DOHH2 (cell line): ENCODE results near the gene POU2F3.

Experiments
- H3F3A ChIP-seq: fragments of 200-600 bp; sonication (generic), shearing (Covaris generic); 2 replicates; pipeline ENCODE4 v1.6.0; 2016; ENCODE audit warnings: antibody characterized with exemption, mild to moderate bottlenecking; ENCODE audit not compliant: control insufficient read depth, insufficient read depth
- H3K27ac ChIP-seq: fragments of 200-600 bp; sonication (generic); 2 replicates; pipeline ENCODE4 v1.5.1; 2014; ENCODE audit warnings: low read depth, mild to moderate bottlenecking, low read length, moderate library complexity
- H3K27me3 ChIP-seq: fragments of 200-600 bp; sonication (generic); 2 replicates; pipeline ENCODE4 v1.6.1; 2014; ENCODE audit warnings: mild to moderate bottlenecking, low read length, mixed read lengths; ENCODE audit not compliant: control insufficient read depth
- H3K36me3 ChIP-seq: fragments of 200-600 bp; sonication (generic); 2 replicates; pipeline ENCODE4 v1.6.1; 2014; ENCODE audit warnings: mild to moderate bottlenecking, low read length, moderate library complexity, mixed read lengths; ENCODE audit not compliant: control insufficient read depth
- H3K4me1 ChIP-seq: fragments of 200-600 bp; sonication (generic); 2 replicates; pipeline ENCODE4 v1.6.1; 2014; ENCODE audit warnings: mild to moderate bottlenecking, low read length, mixed read lengths; ENCODE audit not compliant: control insufficient read depth
- H3K4me2 ChIP-seq: fragments of 200-600 bp; sonication (generic); 2 replicates; pipeline ENCODE4 v1.6.0; 2014; ENCODE audit warnings: mild to moderate bottlenecking, low read length, moderate library complexity
- H3K4me3 ChIP-seq: fragments of 200-600 bp; sonication (generic); 2 replicates; pipeline ENCODE4 v1.5.1; 2014; ENCODE audit warnings: mild to moderate bottlenecking, low read length, mixed read lengths
- H3K79me2 ChIP-seq: fragments of 200-600 bp; sonication (generic); 2 replicates; pipeline ENCODE4 v1.6.1; 2014; ENCODE audit warnings: mild to moderate bottlenecking, low read length, mixed read lengths; ENCODE audit not compliant: control insufficient read depth
- H3K9me2 ChIP-seq: fragments of 200-600 bp; sonication (generic); replicated peaks from 2 replicates; pipeline ENCODE4 v1.6.1; 2014; ENCODE audit warnings: mild to moderate bottlenecking, low read length, mixed read lengths; ENCODE audit not compliant: control insufficient read depth
- H3K9me3 ChIP-seq: fragments of 200-600 bp; sonication (generic); 2 replicates; pipeline ENCODE4 v1.6.1; 2014; ENCODE audit warnings: antibody characterized with exemption, low read length, mixed read lengths; ENCODE audit not compliant: control insufficient read depth, insufficient read depth
- H4K20me1 ChIP-seq: fragments of 200-600 bp; sonication (generic); 2 replicates; pipeline ENCODE4 v1.6.0; 2014; ENCODE audit warnings: low read depth, mild to moderate bottlenecking, antibody characterized with exemption, low read length, moderate library complexity; ENCODE audit not compliant: control insufficient read depth, insufficient read depth
- CTCF ChIP-seq: fragments of 200-600 bp; sonication (generic); IDR thresholded peaks from one replicate; pipeline ENCODE4 v1.5.1; 2014; ENCODE audit warnings: antibody characterized with exemption, mild to moderate bottlenecking, low read depth, low read length; ENCODE audit not compliant: poor library complexity, severe bottlenecking
- EZH2phosphoT487 ChIP-seq: fragments of 200-600 bp; sonication (generic); IDR thresholded peaks from 2 replicates; pipeline ENCODE4 v1.6.1; 2017; ENCODE audit warnings: borderline replicate concordance, mild to moderate bottlenecking, antibody characterized with exemption, low read length, moderate library complexity, mixed read lengths

POU2F3 gene

GRCh38 chr11:120239713-120240640 lies at the start of gene POU2F3:
Gene POU2F3, plus strand, starts transcription at chr11:120240140. Its CDS starts 204 bp downstream, at chr11:120240344.
- TF ChIP-seq CTCF: no peak
- TF ChIP-seq EZH2phosphoT487: no peak
- no peak within 1 kb of the TSS for H3K4me2 ChIP-seq
- no peaks in the 10 kb centered on the region for H3K79me2 ChIP-seq
- H3F3A ChIP-seq: no peaks in the 10 kb centered on the region
- H3K9me2 ChIP-seq: no peaks in the 10 kb centered on the region
- H3K27ac ChIP-seq: no peak within 1 kb of the TSS
- no peak within 1 kb of the TSS for H3K4me3 ChIP-seq
- H3K36me3 ChIP-seq: no peaks in the 10 kb centered on the region
- H3K9me3 ChIP-seq: no peaks in the 10 kb centered on the region
- peaks cover 16% of the 10 kb centered on the region for H3K27me3 ChIP-seq
- no peaks in the 10 kb centered on the region for H4K20me1 ChIP-seq
- peaks cover 8% of the 10 kb centered on the region for H3K4me1 ChIP-seq

GRCh38 chr11:120191058-120191457 lies 48.9 kb upstream of the POU2F3 start:
- TF ChIP-seq EZH2phosphoT487 (no peak), CTCF (no peak)
- H3K4me2 ChIP-seq: no peak overlapping the region
- H3F3A ChIP-seq: no peaks in the 10 kb centered on the region
- H4K20me1 ChIP-seq: peaks cover 4% of the 10 kb centered on the region; the same call in 1 of the 2 replicates
- no peaks in the 10 kb centered on the region for H3K9me3 ChIP-seq
- H3K4me1 ChIP-seq: no peaks in the 10 kb centered on the region
- H3K9me2 ChIP-seq: no peaks in the 10 kb centered on the region
- H3K4me3 ChIP-seq: no peak overlapping the region
- no peaks in the 10 kb centered on the region for H3K79me2 ChIP-seq
- H3K27ac ChIP-seq: no peak overlapping the region
- H3K27me3 ChIP-seq: peaks cover 24% of the 10 kb centered on the region
- H3K36me3 ChIP-seq: no peaks in the 10 kb centered on the region

- Histone ChIP-seq H3K4me1 (no peaks in the 10 kb centered on the region), H3K79me2 (no peaks in the 10 kb centered on the region), H3K4me3 (no peak overlapping the region), H3K27me3 (peaks cover 13% of the 10 kb centered on the region), H3K9me2 (no peaks in the 10 kb centered on the region), H3K9me3 (no peaks in the 10 kb centered on the region), H3K4me2 (no peak overlapping the region), H3K36me3 (no peaks in the 10 kb centered on the region), H3F3A (no peaks in the 10 kb centered on the region), H4K20me1 (peaks cover 4% of the 10 kb centered on the region; the same call in 1 of the 2 replicates), H3K27ac (no peak overlapping the region)
- TF ChIP-seq CTCF (no peak), EZH2phosphoT487 (no peak)
Measured at GRCh38 chr11:120192831-120193625, 46.9 kb upstream of the POU2F3 start.
